KMS-11 (cell line): Measurements from ENCODE around the gene CSRNP3.

Experiments
- H2AFZ ChIP-seq: fragments of 200-600 bp; sonication (generic); 2 replicates; pipeline ENCODE4 v1.6.1; 2016; ENCODE audit warnings: antibody characterized with exemption, mixed run types, low read depth
- H3K27ac ChIP-seq: fragments of 200-600 bp; sonication (generic); 2 replicates; pipeline ENCODE4 v1.6.1; 2016; ENCODE audit warnings: mild to moderate bottlenecking, mixed run types
- H3K27me3 ChIP-seq: fragments of 200-600 bp; sonication (generic); 2 replicates; pipeline ENCODE4 v1.6.1; 2017; ENCODE audit warnings: mild to moderate bottlenecking, low read depth, mixed run types, moderate library complexity; ENCODE audit not compliant: insufficient read depth
- H3K36me3 ChIP-seq: fragments of 200-600 bp; sonication (generic); 2 replicates; pipeline ENCODE4 v1.6.1; 2017; ENCODE audit warnings: mild to moderate bottlenecking, mixed run types; ENCODE audit not compliant: insufficient read depth
- H3K4me1 ChIP-seq: fragments of 200-600 bp; sonication (generic); 2 replicates; pipeline ENCODE4 v1.6.1; 2016; ENCODE audit warnings: mild to moderate bottlenecking, low read depth, mixed run types; ENCODE audit not compliant: poor library complexity, severe bottlenecking
- H3K4me2 ChIP-seq: fragments of 200-600 bp; sonication (generic); 2 replicates; pipeline ENCODE4 v1.7.0; 2016; ENCODE audit warnings: mild to moderate bottlenecking, mixed run types
- H3K4me3 ChIP-seq: fragments of 200-600 bp; sonication (generic); IDR thresholded peaks from 2 replicates; pipeline ENCODE4 v1.6.1; 2017; ENCODE audit warnings: low read depth, low read length, mixed read lengths; ENCODE audit not compliant: insufficient read depth
- H3K79me2 ChIP-seq: fragments of 200-600 bp; sonication (generic); 2 replicates; pipeline ENCODE4 v1.6.1; 2016; ENCODE audit warnings: low read depth, mixed run types; ENCODE audit not compliant: insufficient read depth
- H3K9ac ChIP-seq: fragments of 200-600 bp; sonication (generic); 2 replicates; pipeline ENCODE4 v1.6.1; 2016; ENCODE audit warnings: mild to moderate bottlenecking, mixed run types
- H4K20me1 ChIP-seq: fragments of 200-600 bp; sonication (generic); 2 replicates; pipeline ENCODE4 v1.6.1; 2016; ENCODE audit warnings: mild to moderate bottlenecking, mixed run types; ENCODE audit not compliant: insufficient read depth
- CTCF ChIP-seq: fragments of 200-600 bp; sonication (generic); conservative IDR thresholded peaks from 2 replicates; pipeline ENCODE4 v1.6.1; 2017; ENCODE audit warnings: low read depth, mild to moderate bottlenecking, antibody characterized with exemption, low read length, moderate library complexity, mixed read lengths

Gene CSRNP3

GRCh38 chr2:165700531-165700930, 231.0 kb downstream of the CSRNP3 start:
- no peak overlapping the region for H3K4me3 ChIP-seq
- H3K27me3 ChIP-seq: no peaks in the 10 kb centered on the region
- H2AFZ ChIP-seq: no peak overlapping the region
- no peak overlapping the region for H3K27ac ChIP-seq
- no peak overlapping the region for H3K4me2 ChIP-seq
- H3K9ac ChIP-seq: no peak overlapping the region
- no peaks in the 10 kb centered on the region for H4K20me1 ChIP-seq
- TF ChIP-seq CTCF: no peak
- no peaks in the 10 kb centered on the region for H3K36me3 ChIP-seq
- H3K4me1 ChIP-seq: no peaks in the 10 kb centered on the region
- H3K79me2 ChIP-seq: no peaks in the 10 kb centered on the region

GRCh38 chr2:165701147-165701546, 231.6 kb downstream of the CSRNP3 start:
- Histone ChIP-seq H3K36me3 (no peaks in the 10 kb centered on the region), H3K4me3 (no peak overlapping the region), H2AFZ (no peak overlapping the region), H3K79me2 (no peaks in the 10 kb centered on the region), H3K9ac (no peak overlapping the region), H3K27ac (no peak overlapping the region), H4K20me1 (no peaks in the 10 kb centered on the region), H3K27me3 (no peaks in the 10 kb centered on the region), H3K4me2 (no peak overlapping the region), H3K4me1 (no peaks in the 10 kb centered on the region)
- TF ChIP-seq CTCF: no peak

GRCh38 chr2:165706960-165707487, 237.5 kb downstream of the CSRNP3 start:
- H2AFZ ChIP-seq: no peak overlapping the region
- no peak overlapping the region for H3K9ac ChIP-seq
- no peaks in the 10 kb centered on the region for H3K79me2 ChIP-seq
- H3K4me2 ChIP-seq: no peak overlapping the region
- no peaks in the 10 kb centered on the region for H4K20me1 ChIP-seq
- no peak overlapping the region for H3K27ac ChIP-seq
- H3K36me3 ChIP-seq: no peaks in the 10 kb centered on the region
- no peak for TF ChIP-seq CTCF
- no peaks in the 10 kb centered on the region for H3K27me3 ChIP-seq
- H3K4me3 ChIP-seq: no peak overlapping the region
- no peaks in the 10 kb centered on the region for H3K4me1 ChIP-seq

- H3K4me2 ChIP-seq: no peak overlapping the region
- no peak overlapping the region for H3K9ac ChIP-seq
- H3K27ac ChIP-seq: no peak overlapping the region
- no peak for TF ChIP-seq CTCF
- no peak overlapping the region for H3K4me3 ChIP-seq
- no peaks in the 10 kb centered on the region for H4K20me1 ChIP-seq
- no peaks in the 10 kb centered on the region for H3K27me3 ChIP-seq
- H3K36me3 ChIP-seq: no peaks in the 10 kb centered on the region
- H2AFZ ChIP-seq: no peak overlapping the region
- H3K79me2 ChIP-seq: no peaks in the 10 kb centered on the region
- no peaks in the 10 kb centered on the region for H3K4me1 ChIP-seq
These were observed 246.6 kb downstream of the CSRNP3 start for GRCh38 chr2:165716091-165716490.
